PC-9 (cell line): ENCODE results near the gene RGS19.

Source experiments
- CTCF ChIP-seq: fragments of 200-600 bp; sonication (generic); conservative IDR thresholded peaks from 2 replicates; pipeline ENCODE4 v1.6.1; 2017; ENCODE audit warnings: mixed run types, antibody characterized with exemption, mild to moderate bottlenecking, moderate library complexity
- EZH2 ChIP-seq: fragments of 200-600 bp; sonication (generic); IDR thresholded peaks from 2 replicates; pipeline ENCODE4 v1.8.0; 2017; ENCODE audit warnings: antibody characterized with exemption, low read depth

GRCh38 chr20:64075556-64075955 is 3.8 kb downstream of the RGS19 start:
- TF ChIP-seq EZH2 (no peak), CTCF (no peak)
